GM19324 (cell line): Measurements from ENCODE around the gene NPHP4.

Experiments
- ATAC-seq: cut with Tn5 transposase; IDR thresholded peaks from one replicate; pipeline ENCODE4 v1.9.1; 2021; ENCODE audit warnings: mild to moderate bottlenecking, moderate library complexity; ENCODE audit not compliant: unreplicated experiment, low FRiP score

Gene NPHP4

DNA sequence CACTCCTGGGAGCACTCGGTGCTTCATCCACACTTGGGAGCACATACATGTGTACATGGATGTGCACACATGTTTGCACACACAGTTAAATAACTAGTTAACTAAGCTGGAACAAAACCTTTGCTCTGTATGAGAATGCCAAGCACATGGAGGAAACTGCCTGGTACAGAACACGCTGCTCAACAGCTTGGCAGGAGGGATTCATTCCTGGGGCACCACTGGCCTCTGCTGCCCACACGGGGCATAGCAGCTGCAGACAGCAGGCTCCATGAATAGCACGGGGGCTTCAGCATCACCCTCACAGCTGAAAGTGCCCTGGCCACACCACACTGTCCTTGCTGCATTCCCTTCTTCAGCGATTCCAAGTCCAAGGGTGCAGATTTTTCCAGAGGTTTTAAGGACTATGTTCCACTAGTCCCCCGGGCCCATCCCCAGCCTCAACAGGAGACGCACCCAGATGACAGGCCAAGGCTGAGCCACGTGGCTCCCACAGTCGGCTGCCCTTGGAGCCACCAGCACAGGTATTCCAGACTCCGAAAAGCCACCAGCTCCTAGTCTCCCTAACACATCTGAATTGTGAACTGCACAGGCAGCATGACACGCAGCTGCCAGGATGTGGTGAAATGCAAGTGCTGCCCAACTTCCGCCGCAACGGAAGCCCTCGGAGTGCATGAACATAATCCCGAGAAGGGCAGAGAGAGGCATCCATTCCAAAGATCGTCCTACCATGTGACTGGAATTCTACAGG is 16.9 kb downstream of the NPHP4 start:
- ATAC-seq: no peak

DNA sequence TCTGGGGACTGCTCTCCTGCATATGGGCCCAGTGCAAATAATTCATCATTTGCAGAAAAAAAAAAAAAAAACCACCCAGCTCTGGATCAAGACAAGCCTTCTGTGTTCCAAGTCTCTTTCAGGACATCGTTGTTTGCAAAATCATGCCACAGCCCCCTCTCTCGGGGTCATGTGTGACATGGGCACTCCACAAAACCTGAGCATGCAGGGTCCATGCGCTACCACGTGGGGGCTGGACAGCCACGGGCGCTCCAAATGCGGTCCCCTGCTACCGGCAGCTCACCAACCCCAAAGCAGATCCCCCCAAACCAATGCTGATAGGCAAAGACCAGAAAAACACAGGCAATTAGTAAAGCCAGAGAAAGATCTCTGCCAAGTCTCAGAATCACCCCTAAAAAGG is 17.6 kb downstream of the NPHP4 start:
- no peak for ATAC-seq

DNA sequence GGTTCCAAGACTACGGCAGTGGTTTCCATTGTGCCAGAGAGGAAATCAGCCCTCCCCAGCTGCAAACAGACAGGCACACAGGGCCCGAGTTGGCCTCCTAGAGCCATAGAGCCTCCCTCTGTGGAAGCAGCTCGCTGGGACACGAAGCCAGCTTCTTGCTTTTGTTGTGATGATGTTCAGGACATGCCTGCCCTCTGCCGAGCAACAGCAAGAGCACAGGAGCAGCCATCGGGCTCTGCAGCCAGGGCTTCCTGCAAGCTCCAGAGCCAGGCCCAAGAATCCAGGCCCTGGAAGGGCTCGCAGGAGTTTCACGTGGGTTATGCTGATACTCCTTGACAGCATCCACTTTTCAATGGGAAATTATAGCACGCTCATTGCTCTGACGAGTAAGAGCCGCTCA is 18.5 kb downstream of the NPHP4 start:
- ATAC-seq: no peak

DNA sequence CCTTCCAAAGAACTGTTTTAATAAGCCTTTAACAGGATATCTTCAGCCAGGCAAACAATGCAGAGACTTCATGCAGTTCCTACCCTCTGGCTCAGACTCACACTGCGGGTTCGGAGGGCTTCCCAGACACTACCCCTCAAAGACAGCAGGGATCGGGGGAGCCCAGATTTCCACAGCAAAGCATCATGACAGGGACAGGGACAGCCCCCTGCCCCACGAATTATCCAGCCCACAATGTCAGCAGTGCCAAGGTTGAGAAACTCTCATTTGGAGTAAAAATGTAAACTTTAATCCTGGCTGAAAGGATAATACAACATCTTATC is 20.1 kb downstream of the NPHP4 start:
- no peak for ATAC-seq

DNA sequence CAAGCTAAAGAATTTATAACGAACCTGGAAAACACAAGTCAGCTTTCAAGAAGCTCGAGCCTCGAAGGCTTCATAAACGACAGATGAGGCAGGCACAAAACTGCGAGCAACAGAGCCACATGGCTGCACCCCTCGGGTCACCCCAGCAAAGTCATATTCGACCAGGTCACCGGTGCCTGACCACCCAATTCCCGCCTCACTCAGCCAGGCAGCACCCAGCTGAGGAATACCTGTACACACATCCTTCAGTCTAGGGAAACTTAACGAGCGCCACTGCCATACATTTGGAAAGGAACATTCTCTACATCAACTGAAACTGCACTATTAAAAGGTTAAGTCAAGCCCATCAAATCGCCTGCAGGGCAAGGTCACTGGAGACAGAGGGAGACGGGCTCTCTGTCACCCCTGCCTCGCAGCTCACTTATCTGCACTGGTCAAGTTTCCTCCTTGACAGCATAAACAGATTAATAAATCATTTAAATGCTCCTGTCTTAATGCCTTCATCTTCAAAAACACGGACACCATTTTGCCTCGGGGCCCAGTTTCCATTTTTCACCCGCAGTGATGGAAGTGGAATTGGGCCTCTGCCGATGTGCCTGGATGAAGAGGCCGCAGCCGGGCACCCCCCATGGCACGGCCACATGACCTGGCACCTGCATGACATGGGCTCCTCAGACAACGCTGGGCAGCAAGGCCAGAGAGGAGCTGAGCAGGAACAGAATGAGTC is 20.6 kb downstream of the NPHP4 start:
- ATAC-seq: no peak

DNA sequence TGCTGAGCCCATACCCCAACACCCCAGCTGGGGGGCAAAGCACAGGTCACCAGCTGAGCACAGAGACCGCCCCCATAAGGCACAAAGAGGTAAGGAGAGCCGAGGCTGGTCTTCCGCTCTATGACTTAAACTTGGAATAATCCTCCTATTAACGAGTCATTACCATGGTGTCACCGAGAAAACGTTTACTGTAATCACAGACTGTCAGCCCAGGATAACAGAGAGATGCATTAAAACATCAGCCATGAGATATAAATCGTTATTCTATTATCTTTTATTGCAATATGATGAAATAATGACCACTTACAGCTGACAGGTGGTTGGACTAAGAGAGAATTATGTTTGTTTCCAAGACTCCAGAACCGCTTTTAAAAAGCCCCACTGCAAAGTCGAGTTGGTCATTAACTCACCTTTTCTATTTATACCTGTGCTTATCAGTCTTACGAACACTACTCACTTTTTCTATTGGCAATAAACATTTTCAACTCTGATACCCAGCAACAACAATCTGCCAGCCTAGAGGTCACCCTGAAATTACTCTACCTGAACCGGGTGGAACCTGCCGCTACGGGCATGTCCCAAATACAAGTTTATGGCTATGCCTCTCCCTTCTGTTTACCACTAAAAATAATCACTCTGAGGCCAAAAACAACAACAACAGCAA is 21.5 kb downstream of the NPHP4 start:
- no peak for ATAC-seq

DNA sequence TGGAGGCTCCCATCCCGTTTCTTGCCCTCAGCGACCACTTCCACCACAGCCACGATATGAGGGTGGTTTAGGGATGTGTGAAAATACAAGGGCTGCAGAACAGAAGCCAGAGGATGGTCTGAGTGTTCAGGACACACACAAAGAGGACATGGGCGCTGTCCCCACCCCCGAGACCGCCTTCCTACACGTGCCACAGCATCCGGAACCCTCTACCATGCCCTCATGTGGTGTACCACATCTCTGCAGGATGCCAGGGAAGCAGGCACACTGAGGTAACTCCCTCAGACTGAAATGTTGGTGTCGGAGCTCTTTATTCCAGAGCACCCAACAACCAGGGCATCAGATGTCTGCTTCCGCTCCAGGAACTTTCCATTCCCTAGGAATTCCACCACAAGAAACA is 23.1 kb downstream of the NPHP4 start:
- no peak for ATAC-seq

DNA sequence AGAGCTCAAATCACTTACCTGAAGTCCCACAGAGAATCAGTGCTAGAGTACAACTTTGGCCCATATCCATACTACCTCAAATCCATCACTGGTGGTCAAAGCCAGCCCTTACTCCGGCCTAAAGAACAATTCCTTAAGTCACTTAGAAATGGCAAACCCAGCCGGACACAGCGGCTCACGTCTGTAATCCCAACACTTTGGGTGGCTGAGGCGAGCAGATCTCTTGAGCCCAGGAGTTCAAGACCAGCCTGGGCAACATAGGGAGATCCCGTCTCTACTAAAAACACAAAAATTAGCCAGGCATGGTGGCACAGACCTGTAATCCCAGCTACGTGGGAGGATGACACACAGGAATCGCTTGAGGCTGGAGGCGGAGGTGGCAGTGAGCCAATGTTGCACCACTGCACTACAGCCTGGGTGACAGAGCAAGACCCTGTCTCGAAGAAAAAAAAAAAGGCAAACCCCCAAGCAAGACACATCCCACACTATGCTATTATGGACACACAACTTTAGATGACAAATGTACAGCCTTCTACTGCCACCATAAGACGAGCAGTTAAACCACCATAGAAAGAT is 24.0 kb downstream of the NPHP4 start:
- ATAC-seq: no peak

DNA sequence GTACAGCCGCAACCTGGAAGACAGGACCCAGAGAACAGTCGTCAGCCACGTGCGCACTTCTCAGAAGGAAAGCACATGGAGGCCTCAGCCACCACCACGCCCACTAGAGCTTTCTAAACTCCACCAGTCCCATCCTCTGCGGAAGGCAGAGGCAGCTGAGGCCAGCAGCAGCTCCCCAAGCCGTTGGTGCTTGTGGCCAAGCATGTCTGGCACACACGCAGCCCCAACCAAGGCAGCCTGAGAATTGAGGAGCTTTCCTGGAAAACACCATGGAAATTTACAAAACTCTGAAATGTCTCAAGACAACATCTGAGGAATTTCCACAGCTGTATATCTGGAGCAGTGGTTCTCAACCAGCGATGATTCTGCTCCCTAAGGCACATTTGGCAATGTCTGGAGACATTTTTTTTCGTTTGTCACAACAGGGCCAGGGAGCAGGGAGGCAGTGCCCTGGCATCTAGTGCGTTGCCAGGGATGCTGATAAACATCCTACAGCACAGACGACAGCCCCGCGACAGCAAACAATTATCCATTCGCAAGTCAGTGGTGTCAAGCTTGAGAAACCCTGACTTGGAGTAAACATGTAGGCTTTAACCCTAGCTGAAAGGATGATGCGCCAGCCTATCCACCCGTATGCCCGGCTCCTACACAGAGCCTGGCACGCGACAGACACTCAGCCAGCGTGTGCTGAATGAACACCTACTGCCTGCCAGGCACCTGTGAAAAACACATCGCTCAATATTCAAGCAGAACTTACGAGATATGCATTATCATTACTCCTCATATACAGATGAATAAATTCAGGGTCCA is 24.7 kb downstream of the NPHP4 start:
- ATAC-seq: no peak

DNA sequence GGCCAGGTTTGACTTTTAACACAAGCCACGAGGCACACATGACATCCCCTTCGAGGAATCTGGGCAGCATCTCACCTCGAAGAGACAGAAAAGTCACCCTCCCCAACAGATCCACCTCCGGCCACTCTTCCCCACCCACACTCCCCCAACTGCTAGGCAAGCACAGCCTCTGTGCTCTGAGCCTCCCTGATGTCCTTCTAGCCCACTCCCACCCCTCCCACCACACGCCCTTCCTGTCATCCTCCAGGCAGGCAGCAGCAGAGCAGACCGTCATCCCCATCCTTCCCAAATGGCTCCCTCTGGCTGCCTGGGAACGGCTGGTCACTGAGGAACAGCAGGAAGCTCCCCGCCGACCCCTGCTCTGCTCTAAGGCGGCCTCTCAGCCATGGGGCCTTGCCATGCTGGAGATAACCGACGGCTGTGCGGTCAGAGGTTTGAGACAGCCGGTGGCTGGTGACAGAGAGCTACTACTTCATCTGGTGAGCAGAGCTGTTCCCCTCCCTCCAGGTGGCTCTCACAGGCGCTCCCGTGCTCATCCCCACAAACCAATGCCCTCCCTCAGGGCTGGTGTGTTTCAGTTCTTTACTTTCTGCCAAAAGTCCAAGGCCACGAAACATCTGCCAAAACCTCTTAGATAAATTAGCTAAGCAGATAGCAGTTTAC is 25.6 kb downstream of the NPHP4 start:
- no peak for ATAC-seq

DNA sequence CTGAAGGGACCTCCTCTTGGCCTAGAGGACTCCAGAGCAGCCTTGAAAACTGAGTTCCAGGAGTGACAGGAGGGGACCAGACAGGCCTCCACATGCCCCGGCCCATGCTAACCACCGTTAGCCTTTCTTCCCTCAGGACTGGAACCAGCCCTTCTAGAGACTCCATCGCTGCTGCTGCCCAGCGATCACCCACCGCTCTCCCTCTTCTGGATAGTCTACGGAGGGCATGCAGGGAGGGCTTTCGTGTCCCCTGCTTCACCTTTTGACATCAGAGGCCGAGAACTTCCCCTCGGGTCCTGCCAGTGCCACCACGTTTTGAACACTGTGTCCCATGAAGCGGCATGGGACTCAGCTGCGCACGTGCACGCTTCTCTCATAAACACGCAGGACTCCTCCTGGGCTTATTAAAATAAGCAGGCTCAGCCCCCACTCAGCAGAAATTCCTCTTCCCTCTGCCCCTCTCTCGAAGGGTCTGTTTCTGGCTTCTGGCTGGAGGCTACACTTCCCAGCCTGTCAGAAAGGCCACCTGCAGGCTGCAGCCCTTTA is 26.6 kb downstream of the NPHP4 start:
- no peak for ATAC-seq

DNA sequence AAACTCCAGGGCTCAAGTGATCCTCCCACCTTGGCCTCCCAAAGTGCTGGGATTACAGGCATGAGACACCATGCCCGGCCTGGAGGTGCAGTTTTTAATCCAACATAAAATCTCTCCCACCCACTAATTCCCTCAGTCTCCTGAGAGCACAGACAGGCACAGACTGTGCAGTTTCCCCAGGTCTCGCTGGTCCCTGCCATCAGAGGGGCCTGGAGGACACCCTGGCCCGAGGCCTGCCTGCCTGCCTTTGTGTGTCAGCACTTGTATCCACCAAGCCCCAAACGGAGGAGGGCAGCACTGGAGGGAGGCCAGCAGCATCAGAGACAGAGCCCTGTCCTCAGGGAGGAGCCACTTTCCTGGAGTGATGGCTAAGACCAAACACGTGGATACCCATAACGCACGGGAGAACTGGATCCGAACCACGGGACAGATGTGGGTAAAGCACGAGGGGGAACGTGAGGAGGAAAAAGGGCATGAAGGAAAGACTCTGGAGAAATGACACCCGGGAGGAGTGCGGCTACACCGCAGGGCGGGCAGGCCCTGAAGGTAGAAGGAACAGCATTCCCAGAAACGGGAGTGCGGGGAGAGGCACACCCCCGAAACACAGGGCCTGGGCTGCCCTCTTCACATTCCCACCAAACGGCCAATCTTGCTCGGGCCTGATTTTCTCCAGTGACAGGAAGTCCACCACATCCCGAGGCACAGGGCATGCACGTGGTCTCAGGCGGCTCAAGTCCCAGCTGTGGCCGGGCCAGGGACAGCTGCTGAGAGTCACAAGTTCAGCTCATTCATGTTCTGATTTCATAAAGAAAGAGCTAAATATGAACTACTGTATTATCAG is 29.7 kb downstream of the NPHP4 start:
- ATAC-seq: no peak

DNA sequence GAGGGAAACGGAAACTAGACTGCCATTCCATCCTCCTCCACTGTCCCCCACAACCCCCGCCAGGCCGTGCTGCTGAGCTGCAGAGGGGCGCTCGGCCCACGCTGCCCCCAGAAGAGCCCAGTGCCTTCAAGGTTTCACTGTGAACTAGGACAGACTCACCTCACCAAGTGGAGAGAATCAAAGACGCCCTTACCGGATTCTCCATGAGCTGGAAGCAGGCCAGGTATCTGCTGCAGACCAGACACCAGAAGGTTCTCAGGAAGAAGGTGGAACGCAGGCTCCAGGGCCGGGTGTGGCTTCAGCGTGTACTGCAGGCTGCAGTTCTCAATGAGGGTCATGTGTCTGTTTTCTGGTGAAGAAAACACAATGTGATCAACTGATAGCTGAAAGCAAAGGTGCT is 30.6 kb downstream of the NPHP4 start:
- ATAC-seq: no peak

DNA sequence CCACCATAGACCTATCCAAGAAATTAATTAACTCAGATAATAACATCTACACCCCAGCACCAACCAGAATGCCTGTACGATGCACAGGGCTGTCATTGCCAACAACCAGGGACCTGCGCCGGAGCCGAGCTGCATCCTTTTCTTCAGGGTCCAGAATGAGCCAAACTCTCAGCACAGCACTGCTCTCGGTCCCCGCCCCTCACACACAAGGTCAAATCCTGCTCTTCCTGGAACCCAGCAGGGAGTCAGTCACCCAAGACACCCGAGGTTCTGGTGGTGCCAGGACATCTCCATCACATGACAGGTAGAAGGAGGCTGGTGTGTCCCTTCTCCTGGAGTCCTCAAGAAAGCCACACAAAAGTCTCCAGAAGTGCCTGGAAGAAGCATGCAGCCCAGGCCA is 31.9 kb downstream of the NPHP4 start:
- ATAC-seq: no peak

DNA sequence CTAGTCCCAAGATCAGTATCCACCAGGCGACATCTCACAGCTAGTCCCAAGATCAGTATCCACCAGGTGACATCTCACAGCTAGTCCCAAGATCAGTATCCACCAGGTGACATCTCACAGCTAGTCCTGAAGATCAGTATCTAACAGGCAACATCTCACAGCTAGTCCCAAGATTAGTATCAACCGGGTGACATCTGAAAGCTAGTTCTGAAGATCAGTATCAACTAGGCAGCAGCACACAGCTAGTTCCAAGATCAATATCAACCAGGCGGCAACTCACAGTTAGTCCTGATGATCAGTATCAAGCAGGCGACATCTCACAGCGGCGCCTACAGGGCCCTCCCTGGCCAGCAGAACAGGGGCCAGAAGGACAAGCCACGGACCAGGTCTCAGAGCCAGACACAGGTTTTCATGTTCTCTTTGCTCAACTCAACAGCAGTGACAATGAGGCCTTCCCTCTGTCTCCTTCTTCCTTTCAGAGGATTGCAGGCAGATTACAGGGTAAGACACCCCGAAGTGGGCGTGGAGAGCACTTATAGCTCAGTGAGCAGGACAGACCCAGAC is 32.5 kb downstream of the NPHP4 start:
- no peak for ATAC-seq

DNA sequence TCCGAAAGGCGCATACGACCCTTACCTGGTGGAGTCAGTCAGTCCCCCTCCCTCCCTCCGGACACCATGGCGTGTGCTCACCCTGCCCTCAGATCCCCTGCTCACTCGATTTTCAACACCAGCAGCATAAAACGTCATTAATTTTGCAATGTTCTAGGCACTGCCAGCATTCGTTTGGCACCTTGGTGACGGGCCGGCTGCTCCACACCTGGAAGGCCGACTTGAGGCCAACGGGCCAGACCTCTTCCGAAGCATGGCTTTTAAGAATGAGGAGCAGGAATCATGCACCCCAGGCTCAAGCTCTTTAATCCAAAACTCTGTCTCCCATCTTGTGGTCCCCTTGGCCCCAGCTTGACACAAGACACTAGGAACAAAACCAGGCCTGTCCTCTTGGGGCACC is 33.1 kb downstream of the NPHP4 start:
- ATAC-seq: no peak

DNA sequence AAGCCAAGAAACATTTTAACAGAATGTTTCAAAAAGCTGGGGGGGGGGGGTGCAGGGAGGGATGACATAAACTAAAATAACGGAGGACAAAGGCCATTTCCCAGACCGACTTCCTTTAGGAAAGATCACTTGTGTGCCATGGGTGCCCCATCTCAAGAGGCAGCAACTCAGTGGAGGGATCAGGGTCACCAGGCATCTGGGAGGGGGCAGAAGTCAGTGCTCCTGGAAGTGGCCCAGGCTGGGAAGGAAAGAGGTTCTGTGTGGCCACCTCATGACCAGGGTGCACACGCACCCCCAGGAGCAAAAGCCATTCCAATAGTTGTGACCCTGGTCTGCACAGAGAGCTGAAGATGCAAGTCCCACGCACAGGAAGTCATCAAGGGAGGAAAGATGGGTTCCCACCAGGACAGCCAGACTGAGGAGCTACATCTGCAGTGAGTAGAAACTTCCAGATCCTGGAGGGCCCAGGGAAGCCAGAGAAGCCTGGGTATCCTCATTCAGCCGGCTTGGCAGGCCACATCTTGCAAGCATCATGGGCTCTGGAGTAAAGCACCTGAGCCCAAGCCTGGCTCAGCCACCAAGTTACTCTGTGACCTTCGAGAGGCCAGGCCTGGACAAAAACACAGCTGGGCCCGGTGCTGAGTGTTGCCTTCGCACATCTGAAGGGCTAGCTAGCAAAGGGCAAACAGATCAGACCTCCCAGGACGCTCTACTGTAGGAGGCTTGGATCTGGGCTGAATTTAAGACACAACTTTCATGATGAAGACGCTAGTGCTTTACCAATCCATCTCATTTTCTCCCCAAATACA is 36.0 kb downstream of the NPHP4 start:
- ATAC-seq: no peak

DNA sequence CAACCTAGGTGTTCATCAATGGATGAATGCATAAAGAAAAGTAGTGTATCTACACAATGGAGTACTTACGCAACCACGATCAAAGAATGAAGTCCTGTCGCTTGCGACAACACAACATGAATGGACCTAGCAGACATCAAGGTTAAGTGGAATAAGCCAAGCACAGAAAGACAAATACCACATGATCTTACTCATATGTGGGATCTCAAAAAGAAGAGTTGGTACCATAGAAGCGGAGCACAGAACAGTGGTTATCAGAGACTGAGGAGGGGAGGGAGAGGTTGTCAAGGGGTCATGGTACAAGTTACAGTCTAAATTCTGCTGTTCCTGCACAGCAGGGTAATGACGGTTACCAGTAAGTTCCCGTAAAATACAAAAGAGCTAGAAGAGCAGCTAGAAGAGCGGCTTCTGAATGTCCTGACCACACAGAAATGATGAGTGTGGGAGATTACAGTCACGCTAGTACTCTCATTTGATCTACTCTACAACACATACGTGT is 36.7 kb downstream of the NPHP4 start:
- no peak for ATAC-seq
